IPS-20b (cell line): Measurements from ENCODE around the gene CSF2.
"Not testable (repeated sequence)": the region's sequence is repeated elsewhere in the genome, so short reads cannot be mapped to it uniquely, and the experiment has no call there.

ENCODE experiments used
- H3K27ac ChIP-seq: one replicate; pipeline ENCODE4 v1.5.1; 2013; ENCODE audit warnings: low read length
- H3K27me3 ChIP-seq: 2 replicates; pipeline ENCODE4 v1.6.1; 2013; ENCODE audit warnings: mild to moderate bottlenecking, low read length, inconsistent platforms; ENCODE audit not compliant: insufficient read depth
- H3K36me3 ChIP-seq: 2 replicates; pipeline ENCODE4 v1.6.1; 2013; ENCODE audit warnings: low read depth, mild to moderate bottlenecking, inconsistent platforms, low read length, moderate library complexity; ENCODE audit not compliant: insufficient read depth
- H3K4me1 ChIP-seq: 2 replicates; pipeline ENCODE4 v1.6.1; 2013; ENCODE audit warnings: mild to moderate bottlenecking, control low read depth, inconsistent platforms, low read length, moderate library complexity; ENCODE audit not compliant: insufficient read depth
- H3K4me3 ChIP-seq: 2 replicates; pipeline ENCODE4 v1.5.1; 2013; ENCODE audit warnings: mild to moderate bottlenecking, low read length, inconsistent platforms
- H3K9ac ChIP-seq: 2 replicates; pipeline ENCODE4 v1.6.1; 2013; ENCODE audit warnings: low read depth, mild to moderate bottlenecking, inconsistent platforms, low read length, moderate library complexity
- H3K9me3 ChIP-seq: 2 replicates; pipeline ENCODE4 v1.6.1; 2013; ENCODE audit warnings: mild to moderate bottlenecking, low read depth, low read length, inconsistent platforms; ENCODE audit not compliant: insufficient read depth

CSF2 gene

DNA sequence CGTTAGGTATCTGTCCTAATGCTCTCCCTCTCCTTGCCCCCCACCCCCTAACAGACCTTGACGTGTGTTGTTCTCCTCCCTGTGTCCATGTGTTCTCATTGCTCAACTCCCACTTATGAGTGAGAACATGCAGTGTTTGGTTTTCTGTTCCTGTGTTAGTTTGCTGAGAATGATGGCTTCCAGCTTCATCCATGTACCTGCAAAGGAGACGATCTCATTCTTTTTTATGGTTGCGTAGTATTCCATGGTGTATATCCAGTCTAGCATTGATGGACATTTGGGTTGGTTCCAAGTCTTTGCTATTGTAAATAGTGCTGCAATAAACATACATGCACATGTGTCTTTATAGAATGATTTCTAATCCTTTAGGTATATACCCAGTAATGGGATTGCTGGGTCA, 50.0 kb downstream of the CSF2 start:
- not testable (repeated sequence) for H3K27ac ChIP-seq, H3K27me3 ChIP-seq, H3K9ac ChIP-seq, H3K36me3 ChIP-seq, H3K4me3 ChIP-seq, H3K4me1 ChIP-seq, H3K9me3 ChIP-seq
